Measurements from ENCODE around the gene CALML6.

Gene CALML6

GRCh38 chr1:1911350-1912041 lies 3.6 kb upstream of the CALML6 start:
- no peak for DNase-seq (ENCODE audit: low spot score)

GRCh38 chr1:1914101-1914970 lies 724 bp upstream of the CALML6 start:
- DNase-seq (ENCODE audit: low spot score): no peak

DNA sequence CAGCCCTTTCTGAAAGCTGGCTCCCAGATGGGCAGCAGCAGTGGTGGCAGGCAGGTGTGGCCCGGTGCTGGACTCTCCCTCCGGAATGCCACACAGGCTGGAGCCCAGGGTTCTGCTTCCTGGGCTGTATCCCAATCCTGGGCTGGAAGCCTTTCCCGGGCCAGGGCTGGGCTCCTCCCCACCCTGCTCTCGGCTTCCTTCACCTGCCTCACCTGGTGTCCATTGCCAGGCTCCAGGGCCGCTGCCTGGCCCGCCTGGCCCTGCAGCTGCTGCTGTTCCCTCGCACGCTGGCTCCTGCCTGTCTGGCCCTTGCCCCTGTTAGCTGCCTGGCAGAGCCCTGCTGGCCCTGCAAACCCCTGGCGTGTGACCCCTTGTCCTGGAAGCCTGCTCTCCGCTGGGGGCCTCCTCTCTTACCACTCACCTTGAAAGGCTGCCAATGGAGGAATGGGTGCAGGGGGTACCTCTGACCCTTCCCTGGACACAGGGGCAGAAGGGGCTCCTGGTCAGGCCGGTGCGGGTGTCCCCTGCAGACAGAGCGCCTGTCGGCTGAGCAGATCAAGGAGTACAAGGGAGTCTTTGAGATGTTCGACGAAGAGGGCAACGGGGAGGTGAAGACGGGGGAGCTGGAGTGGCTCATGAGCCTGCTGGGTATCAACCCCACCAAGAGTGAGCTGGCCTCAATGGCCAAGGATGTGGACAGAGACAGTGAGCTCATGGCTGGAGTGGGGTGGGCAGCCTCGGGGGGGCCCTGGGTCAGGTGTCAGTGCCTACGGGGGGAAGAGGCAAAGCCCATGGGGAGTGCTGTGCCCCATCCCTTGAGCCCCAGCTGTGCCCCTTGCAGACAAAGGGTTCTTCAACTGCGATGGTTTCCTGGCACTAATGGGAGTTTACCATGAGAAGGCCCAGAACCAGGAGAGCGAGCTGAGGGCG lies 1.1 kb downstream of the CALML6 start:
- DNase-seq (ENCODE audit: low spot score): no peak

DNA sequence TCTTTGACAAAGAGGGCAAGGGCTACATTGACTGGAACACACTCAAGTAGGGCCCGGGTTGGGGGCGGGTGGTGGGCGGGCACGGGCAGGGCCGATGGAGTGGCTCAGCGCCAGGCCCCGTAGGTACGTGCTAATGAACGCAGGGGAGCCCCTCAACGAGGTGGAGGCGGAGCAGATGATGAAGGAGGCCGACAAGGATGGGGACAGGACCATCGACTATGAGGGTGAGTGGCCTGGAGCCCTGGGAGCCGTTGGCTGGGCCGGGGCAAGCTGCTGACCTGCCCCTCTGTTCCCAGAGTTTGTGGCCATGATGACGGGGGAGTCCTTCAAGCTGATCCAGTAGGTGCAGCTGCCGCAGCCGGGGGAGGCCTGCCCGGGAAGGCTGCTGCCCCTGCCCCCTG lies 1.8 kb downstream of the CALML6 start:
- no peak for DNase-seq (ENCODE audit: low spot score)

- no peak for DNase-seq (ENCODE audit: low spot score)
Measured at GRCh38 chr1:1917304-1917976, 2.4 kb downstream of the CALML6 start.

GRCh38 chr1:1917995-1918900 lies 3.2 kb downstream of the CALML6 start:
- no peak for DNase-seq (ENCODE audit: low spot score)

DNA sequence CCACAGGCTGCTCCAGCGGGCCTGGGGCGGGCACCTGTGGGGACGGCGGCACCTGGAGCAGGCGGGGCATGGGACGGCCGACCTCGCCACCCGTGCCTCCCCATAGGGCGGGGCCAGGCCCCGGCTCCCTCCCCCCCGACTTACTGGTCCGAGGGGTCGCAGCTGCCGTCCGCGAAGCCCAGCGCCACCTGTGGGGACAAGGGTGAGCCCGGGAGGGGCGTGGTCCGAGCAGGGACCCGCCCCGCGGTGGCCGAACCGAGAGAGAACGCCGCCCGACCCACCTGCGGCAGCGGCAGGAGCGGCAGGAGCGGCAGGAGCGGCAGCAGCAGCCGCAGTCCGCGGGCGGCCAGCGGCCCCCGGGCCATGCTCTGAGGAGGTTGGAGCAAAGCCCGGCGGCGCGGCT lies 3.8 kb downstream of the CALML6 start, which contains the start of gene TMEM52:
TSS of gene TMEM52 (minus strand) at position 379 of the 403 bp plus-strand sequence. CDS start at position 365, 14 bp downstream.
- DNase-seq (ENCODE audit: low spot score): no peak

DNA sequence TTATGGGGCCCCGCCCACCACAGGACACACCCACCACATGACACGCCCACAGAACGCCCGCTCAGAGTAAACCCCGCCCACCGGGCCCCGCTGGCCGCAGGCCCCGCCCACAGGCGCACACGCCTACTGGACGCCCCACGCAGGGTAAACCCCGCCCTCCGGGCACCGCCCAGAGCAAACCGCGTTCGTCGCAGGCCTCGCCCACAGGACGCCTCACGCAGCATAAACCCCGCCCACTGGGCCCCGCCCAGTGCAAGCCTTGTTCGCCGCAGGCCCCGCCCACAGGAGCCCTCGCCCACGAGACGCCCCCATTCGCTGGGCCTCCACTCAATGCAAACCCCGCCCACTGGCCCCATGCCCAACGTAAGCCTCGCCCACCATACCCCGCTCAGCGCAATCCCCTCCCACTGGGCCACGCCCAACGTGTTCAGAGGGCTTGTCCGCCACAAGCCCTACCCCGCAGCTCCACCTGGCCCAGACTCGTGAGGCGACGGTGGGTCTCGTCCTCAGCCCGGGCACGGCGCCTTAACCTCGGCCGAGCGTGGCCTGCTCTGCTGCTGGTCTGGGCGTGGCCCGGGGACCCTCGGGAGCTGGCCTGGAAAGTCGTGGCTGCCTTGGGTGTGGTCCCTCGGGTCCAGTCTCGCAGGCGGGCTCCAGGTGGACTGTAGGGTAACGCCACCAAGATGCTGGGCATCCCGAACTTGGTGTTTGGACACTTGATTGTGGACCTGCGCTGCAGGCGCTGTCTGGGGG lies 4.4 kb downstream of the CALML6 start:
- DNase-seq (ENCODE audit: low spot score): peak; percentile 100

DNA sequence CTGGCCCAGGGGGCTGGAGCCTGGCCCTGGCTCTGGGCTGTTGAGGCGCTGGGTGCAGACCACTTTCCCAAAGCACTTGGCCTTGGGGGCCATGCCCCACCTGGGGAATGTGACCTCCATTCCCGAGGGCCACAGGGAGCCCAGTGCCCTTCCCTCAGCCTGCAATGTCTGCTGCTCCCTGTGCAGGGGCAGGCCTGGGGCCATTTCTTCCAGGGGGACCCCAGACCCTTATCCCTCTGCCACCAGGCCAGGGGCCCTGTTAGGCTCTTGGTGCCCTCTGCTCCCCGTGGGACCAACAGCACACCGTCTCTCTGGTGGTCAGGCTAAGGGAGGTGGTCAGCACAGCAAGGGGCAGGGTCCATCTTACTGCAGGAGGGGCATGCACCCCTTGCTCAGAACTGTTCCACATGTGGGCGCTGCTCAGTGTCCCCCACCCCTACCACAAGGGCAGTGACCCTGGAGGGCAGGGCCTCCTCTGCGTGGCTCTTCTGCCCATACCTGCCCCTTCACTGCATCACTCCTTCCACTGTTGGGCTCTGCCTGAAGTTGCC lies 5.1 kb downstream of the CALML6 start:
- DNase-seq (ENCODE audit: low spot score): no peak

DNA sequence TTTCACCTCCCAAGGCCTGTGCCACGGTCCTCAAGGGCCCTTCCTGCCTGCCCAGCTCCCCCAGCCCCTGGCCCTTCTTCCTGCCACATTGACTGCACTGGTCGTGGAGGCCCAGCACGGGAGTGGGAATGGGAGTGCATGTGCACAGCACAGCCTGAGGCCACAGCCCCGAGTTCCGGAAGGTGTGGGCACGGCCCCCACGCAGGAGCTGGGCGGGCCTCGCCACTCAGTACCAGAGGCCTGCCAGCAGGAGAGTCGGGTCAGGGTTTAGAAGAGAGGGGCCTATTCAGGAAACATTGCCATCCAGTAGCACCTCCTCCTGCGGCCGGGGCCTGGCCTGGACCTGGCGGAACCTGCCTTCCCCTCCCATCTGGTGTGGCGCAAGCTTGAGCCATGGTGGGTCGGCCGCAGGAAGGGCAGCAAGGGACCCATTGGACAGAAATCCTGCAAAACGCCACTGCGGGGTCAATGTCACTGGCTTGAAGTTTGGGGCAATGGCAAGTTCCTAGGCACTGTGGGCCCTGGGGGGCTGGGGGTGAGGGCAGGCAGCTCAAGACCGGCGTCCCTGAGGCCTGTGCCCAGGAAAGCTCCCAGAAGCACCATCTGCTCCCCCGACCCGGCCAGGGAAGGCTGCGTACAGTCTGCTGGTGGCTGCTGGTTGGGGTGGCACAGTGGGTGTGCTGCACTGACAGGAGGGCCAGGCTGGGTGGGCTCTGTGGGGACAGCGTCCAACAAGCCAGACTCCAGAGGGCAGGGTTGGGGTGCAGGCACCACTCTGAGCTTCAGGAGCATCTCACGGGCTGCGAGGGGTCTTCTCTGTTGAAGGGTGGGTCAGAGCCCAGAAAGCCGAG lies 5.8 kb downstream of the CALML6 start:
- no peak for DNase-seq (ENCODE audit: low spot score)

DNA sequence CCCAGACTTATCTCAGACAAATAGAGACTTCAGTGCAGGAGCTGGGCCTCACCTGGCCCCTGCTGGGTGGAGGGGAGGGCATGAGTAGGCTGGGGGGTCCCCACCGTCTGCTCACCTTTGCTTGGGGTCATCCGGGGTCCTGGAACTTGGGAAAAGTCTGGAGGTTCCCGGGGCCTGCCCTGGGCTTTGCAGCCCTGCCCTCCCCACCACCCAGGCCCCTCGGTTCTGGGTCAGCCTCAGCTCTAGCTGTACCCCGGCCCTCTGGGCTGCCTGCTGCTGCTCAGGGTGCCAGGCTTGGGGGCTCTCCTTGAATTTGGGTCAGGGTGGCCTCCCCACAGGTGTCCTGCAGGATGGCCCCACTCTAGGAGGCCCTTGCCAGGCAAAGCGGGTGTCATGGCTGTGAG lies 6.4 kb downstream of the CALML6 start:
- no peak for DNase-seq (ENCODE audit: low spot score)

GRCh38 chr1:1921901-1922701 lies 7.0 kb downstream of the CALML6 start:
- no peak for DNase-seq (ENCODE audit: low spot score)

DNA sequence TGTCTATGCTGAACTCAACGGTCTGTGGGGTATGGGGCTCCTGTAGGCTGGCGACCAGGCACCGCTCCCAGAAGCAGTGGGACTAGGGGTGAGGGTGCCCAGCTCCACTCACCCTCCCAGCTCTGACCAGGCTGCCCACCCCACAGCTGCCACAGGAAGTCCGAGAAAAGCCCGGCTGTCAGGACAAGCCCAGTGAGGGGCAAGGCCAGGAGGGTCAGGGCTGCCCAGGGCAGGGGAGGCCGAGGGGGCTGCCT lies 7.6 kb downstream of the CALML6 start:
- no peak for DNase-seq (ENCODE audit: low spot score)

DNA sequence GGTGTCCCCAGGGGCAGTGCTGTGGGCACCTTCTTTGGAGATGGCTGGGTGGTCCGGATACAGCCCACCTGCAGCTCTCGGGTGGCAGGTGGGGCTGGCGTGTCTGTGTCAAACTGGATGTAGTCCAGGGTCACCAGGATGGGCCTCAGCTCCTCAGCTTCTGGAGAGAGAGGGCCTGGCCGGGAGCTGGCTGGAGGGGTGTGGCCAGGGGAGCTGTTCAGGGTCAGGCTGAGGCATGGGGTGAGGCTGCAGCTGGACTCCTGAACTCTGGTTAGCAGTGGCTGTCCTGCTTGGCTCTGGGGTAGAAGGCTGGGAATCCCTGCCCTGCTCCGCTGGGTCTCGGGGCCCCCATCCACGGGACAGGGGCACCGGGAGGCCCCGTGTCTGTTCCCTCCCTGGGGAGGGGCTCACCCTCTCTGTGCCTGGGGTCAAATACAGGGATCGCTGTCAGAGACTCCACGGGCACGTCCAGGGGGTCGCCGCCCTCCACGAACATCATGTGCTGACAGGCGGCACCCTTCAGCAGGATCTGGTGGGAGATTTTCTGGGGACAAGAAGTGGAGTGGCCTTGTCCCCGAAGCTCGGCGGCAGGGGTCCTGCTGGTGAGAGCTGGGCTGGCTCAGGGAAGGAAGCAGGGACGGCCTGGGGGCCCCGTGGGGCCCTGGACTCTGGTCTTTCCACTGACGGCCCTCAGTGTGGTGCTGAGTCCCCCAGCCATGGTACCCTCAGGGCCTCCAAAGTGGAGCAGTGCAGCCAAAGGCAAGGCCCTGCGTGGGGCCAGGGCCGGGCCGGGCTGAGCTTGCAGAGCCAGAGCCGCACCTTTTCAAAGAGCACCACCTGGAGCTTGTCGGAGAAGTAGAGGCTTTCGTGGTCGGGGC lies 8.1 kb downstream of the CALML6 start:
- no peak for DNase-seq (ENCODE audit: low spot score)

GRCh38 chr1:1924386-1924785 lies 9.3 kb downstream of the CALML6 start:
- no peak for DNase-seq (ENCODE audit: low spot score)

DNA sequence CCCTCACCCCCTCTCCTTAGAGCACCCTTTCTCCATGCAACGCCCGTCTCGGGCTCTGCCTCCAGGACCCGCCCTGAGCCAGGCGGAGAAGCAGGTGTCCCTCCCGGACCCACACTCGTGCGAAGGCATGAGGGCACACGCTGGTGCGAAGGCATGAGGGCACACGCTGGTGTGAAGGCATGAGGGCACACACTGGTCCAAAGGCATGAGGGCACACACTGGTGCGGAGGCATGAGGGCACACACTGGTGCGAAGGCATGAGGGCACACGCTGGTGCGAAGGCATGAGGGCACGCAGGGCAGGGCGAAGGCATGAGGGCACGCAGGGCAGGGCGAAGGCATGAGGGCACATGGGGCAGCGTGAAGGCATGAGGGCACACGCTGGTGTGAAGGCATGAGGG lies 9.8 kb downstream of the CALML6 start:
- no peak for DNase-seq (ENCODE audit: low spot score)

Measured in NAMALWA (cell line).